Measurements from ENCODE around the gene CST1. TPM values are rescaled to one million over a fixed set of nuclear protein-coding genes. Genes with fewer than 3 reads are reported as not detected.

The CST1 gene
- total RNA-seq, 2 donors from 2014 or later = not detected

DNA sequence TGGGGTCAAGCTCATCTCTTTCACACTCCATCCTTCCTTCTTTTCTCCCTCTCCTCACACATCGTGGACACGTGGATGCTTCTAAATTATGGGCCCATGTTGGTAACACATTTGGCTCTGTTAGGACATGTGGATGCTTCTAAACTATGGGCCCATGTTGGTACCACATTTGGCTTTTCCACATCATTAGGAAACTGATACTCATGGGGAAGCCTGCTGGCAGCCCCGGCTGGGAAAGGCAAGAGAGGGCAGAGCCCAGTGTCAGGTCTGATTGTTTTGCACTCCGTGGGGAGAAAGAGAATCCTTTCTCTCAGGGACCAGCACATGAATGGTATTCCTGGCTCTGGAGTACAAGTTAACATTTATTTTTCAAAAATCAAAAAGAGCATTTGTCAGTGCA lies 4.0 kb upstream of the CST1 start:
- Histone ChIP-seq H3K27ac (no peak overlapping the region), H3K4me1 (no peaks in the 10 kb centered on the region), H3K9me3 (no peaks in the 10 kb centered on the region), H3K4me3 (no peak overlapping the region), H3K36me3 (replicated peaks in 1 of 2; ENCODE audit: insufficient read depth in 1 of 2, low read depth in 2 of 2) (no peaks in the 10 kb centered on the region), H3K27me3 (no peaks in the 10 kb centered on the region)
- TF ChIP-seq, protein P1, sequence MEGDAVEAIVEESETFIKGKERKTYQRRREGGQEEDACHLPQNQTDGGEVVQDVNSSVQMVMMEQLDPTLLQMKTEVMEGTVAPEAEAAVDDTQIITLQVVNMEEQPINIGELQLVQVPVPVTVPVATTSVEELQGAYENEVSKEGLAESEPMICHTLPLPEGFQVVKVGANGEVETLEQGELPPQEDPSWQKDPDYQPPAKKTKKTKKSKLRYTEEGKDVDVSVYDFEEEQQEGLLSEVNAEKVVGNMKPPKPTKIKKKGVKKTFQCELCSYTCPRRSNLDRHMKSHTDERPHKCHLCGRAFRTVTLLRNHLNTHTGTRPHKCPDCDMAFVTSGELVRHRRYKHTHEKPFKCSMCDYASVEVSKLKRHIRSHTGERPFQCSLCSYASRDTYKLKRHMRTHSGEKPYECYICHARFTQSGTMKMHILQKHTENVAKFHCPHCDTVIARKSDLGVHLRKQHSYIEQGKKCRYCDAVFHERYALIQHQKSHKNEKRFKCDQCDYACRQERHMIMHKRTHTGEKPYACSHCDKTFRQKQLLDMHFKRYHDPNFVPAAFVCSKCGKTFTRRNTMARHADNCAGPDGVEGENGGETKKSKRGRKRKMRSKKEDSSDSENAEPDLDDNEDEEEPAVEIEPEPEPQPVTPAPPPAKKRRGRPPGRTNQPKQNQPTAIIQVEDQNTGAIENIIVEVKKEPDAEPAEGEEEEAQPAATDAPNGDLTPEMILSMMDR (IDR thresholded peaks at IDR 0.05) = no peak
- no peak for TF ChIP-seq POLR2A (IDR thresholded peaks at IDR 0.05)
- WGBS, 2 donors = 50 to 53% methylated on average over 4 of the region's 4 CpGs
- no peak for ATAC-seq
- no peak for DNase-seq
- intact Hi-C loops (cut with DNase I) = no loop called here

DNA sequence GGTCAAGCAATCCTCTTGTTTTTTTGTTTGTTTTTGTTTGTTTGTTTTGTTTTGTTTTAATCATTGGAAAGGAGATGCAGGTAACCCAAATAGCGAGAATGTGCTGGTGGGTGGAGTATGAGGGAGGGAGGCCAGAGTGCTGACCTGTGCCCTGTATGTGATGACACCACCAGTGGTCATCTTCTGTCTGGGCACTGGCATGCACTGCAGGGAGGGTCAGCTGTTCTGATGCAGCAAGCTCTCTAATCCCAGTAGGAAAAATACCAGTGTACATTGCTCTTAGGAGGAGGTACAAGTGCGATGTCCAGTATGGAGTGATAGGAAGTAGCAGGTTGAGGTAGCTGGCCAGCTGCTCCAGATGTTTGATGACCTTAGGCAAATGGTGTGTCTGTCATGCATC lies 2.9 kb upstream of the CST1 start:
- Histone ChIP-seq H3K27ac (no peak overlapping the region), H3K4me1 (no peaks in the 10 kb centered on the region), H3K9me3 (no peaks in the 10 kb centered on the region), H3K27me3 (no peaks in the 10 kb centered on the region), H3K4me3 (no peak overlapping the region), H3K36me3 (replicated peaks in 1 of 2; ENCODE audit: insufficient read depth in 1 of 2, low read depth in 2 of 2) (no peaks in the 10 kb centered on the region)
- no peak for DNase-seq
- no peak for ATAC-seq
- no peak for TF ChIP-seq POLR2A (IDR thresholded peaks at IDR 0.05)
- TF ChIP-seq, protein P1 (IDR thresholded peaks at IDR 0.05) = no peak
- 72 to 80% methylated on average over 2 of the region's 2 CpGs for WGBS, 2 donors
- intact Hi-C loops (cut with DNase I) = no loop called here

- no peaks in the 10 kb centered on the region for H3K9me3 ChIP-seq
- TF ChIP-seq, protein P1 (IDR thresholded peaks at IDR 0.05) = no peak
- TF ChIP-seq POLR2A (IDR thresholded peaks at IDR 0.05) = no peak
- no peak overlapping the region for H3K27ac ChIP-seq
- no peaks in the 10 kb centered on the region for H3K27me3 ChIP-seq
- no peak for DNase-seq
- WGBS, 2 donors = 86 to 93% methylated on average over 3 of the region's 3 CpGs
- no peak for ATAC-seq
- no peaks in the 10 kb centered on the region for H3K4me1 ChIP-seq
- no peak overlapping the region for H3K4me3 ChIP-seq
- no peaks in the 10 kb centered on the region for H3K36me3 ChIP-seq (replicated peaks in 1 of 2; ENCODE audit: insufficient read depth in 1 of 2, low read depth in 2 of 2)
- intact Hi-C loops (cut with DNase I) = no loop called here
Observed at GRCh38 chr20:23753194-23753548, 2.4 kb upstream of the CST1 start.

- no peak for TF ChIP-seq POLR2A (IDR thresholded peaks at IDR 0.05)
- TF ChIP-seq, protein P1 (IDR thresholded peaks at IDR 0.05) = no peak
- no peak overlapping the region for H3K27ac ChIP-seq
- no peaks in the 10 kb centered on the region for H3K4me1 ChIP-seq
- no peaks in the 10 kb centered on the region for H3K9me3 ChIP-seq
- no peaks in the 10 kb centered on the region for H3K36me3 ChIP-seq (replicated peaks in 1 of 2; ENCODE audit: insufficient read depth in 1 of 2, low read depth in 2 of 2)
- intact Hi-C loops (cut with DNase I) = no loop called here
- ATAC-seq (no peak), DNase-seq (no peak)
- no peak overlapping the region for H3K4me3 ChIP-seq
- H3K27me3 ChIP-seq = no peaks in the 10 kb centered on the region
- WGBS, 2 donors = 54 to 68% methylated on average over 11 of the region's 11 CpGs
Observed at GRCh38 chr20:23752481-23753193, 1.9 kb upstream of the CST1 start.

GRCh38 chr20:23752019-23752418 lies 1.3 kb upstream of the CST1 start:
- Histone ChIP-seq H3K27me3 (no peaks in the 10 kb centered on the region), H3K36me3 (replicated peaks in 1 of 2; ENCODE audit: insufficient read depth in 1 of 2, low read depth in 2 of 2) (no peaks in the 10 kb centered on the region), H3K4me1 (no peaks in the 10 kb centered on the region), H3K4me3 (no peak overlapping the region), H3K27ac (no peak overlapping the region), H3K9me3 (no peaks in the 10 kb centered on the region)
- TF ChIP-seq POLR2A (IDR thresholded peaks at IDR 0.05) = no peak
- TF ChIP-seq, protein P1 (IDR thresholded peaks at IDR 0.05) = no peak
- WGBS, 2 donors = 54 to 59% methylated on average over 4 of the region's 4 CpGs
- no peak for DNase-seq
- intact Hi-C loops (cut with DNase I) = no loop called here
- no peak for ATAC-seq
